Fibroblast of skin of abdomen (primary cell): ENCODE measurements around the gene TNFSF9. TPM values are rescaled to one million over a fixed set of nuclear protein-coding genes. Genes with fewer than 3 reads are reported as not detected.
A peak's percentile ranks its signal among the peaks of the same experiment; 100 is the strongest.

ENCODE experiments used
- DNase-seq: peaks from one replicate; pipeline ENCODE4 v3.0.0-alpha.2; 2013
- polyA plus RNA-seq, 2 experiments: library from polyadenylated mRNA; unstranded; fragments of 120-200 nt; gene quantifications; one replicate each; pipeline ENCODE4 v1.2.1, GENCODE V29; 2013; ENCODE audit not compliant: insufficient read length in 2 of 2

The TNFSF9 gene, protein sequence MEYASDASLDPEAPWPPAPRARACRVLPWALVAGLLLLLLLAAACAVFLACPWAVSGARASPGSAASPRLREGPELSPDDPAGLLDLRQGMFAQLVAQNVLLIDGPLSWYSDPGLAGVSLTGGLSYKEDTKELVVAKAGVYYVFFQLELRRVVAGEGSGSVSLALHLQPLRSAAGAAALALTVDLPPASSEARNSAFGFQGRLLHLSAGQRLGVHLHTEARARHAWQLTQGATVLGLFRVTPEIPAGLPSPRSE
- polyA plus RNA-seq (2013, experiment 1 of 2; ENCODE audit: insufficient read length) = 0.76 TPM
- polyA plus RNA-seq (2013, experiment 2 of 2; ENCODE audit: insufficient read length) = 0.92 TPM

GRCh38 chr19:6530386-6531162, at the start of gene TNFSF9:
Gene TNFSF9 (plus strand): TSS chr19:6531026. CDS start chr19:6531037, 11 bp downstream.
- peak; percentile 87 for DNase-seq

GRCh38 chr19:6481541-6482342, 49.1 kb upstream of the TNFSF9 start, which contains the start of gene DENND1C:
Gene DENND1C (minus strand): TSS chr19:6481787. CDS start chr19:6481695, 92 bp downstream.
- DNase-seq = no peak

- DNase-seq = no peak
Measured at GRCh38 chr19:6482343-6482686, 48.5 kb upstream of the TNFSF9 start.

GRCh38 chr19:6483235-6483634, 47.6 kb upstream of the TNFSF9 start:
- no peak for DNase-seq

GRCh38 chr19:6484230-6484629, 46.6 kb upstream of the TNFSF9 start:
- DNase-seq = no peak

DNA sequence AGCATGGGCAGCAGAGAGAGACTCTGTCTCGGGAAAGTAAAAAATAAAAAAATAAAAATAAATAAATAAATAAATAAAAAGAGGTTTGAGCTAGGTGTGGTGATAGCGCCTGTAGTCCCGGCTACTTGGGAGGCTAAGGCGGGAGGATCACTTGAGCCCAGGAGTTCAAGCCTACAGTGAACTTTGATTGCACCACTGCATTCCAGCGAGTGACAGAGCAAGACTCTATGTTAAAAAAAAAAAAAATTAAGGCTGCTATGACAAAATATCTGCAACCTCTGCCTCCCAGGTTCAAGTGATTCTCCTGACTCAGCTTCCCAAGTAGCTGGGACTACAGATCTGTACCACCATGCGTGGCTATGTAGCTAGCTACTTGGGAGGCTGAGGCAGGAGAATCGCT, 46.0 kb upstream of the TNFSF9 start:
- no peak for DNase-seq

DNA sequence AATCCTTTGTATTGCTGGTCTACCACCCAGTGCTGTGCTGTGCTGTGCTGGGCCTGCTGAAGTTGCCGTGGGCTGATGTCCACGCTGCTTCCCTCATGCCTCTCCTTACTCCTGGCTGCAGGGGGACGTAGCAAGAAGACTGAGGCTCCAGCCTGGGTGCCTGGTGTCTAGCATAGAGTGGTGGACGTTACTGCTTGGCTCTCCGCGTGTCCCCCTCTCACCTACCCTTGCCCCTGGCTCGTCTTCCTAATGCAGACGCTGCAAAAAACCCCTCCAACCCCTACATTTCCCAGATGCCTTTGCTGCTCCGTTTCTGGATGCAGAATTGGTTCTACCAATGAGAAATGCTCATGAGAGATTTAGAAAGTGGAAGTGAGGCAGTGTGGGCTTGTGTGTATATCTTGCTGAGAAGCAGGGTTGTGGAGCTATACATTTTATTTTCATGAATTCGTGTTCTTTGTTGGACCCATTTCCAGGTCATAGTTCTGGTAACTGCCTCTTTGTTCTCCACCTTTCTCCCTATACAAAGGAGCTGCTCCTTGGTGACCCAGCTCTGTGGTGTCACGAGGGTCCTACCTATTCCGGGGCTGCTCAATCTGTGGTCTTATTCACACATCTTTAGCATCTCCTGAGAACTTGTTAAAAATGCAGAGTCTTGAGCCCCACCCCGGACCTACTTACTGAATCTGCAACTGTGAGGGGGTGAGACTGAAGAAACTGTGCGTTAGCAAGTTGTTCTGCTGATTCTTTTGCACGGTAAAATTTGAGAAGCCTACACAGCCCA, 41.4 kb upstream of the TNFSF9 start:
- DNase-seq = no peak

DNA sequence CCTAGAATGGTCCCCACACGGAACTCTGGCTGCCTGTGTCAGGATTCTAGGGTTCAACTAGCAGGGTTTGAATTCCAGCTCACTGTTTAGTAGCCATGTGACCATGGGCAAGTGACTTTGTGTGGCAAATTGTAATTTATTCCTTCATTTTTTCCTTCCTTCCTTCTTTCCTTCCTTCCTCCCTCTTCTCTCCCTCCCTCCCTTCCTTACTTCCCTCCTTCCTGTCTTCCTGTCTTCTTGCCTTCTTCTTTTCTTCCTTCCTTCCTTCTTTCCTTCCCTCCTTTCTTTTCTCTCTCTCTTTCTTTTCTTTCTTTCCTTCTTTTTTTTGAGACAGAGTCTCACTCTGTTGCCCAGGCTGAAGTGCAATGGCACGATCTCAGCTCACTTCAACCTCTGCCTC, 40.7 kb upstream of the TNFSF9 start:
- DNase-seq = no peak

DNA sequence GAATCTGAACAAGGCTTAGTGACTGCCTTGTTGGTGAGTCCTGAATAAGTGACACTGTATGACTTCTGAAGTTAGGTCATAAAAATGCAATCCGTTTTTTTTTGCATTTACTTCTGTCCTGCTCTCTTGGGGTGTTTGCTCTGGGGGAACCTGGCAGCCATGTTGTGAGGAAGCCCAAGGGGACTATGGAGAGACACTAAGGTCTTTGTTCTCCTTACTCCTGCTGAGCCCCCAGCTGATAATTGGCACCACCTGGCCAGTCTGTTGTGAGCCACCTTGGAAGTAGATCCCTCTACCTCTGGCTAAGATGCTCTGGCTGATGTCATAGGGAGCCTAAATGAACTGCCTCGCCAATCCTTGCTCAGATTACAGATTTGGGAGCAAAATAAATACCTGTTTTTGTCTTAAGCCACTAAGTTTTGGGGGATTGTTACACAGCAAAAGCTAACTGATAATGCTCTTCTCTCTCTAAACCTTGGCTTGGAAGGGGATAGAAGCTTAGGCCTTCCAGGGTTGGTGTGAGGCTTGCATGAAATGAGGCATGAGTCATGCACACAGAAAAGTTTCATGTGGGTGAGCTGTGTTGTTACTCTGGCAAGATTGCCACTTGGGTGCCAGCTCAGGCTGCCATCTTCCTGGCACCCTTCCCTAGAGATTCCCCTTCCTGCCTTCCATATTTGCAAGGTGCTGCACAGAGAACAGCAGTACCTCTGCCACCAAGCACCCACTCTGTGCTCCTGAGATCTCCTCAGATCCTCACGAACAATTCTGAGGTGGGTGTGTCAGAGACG, 38.8 kb upstream of the TNFSF9 start:
- no peak for DNase-seq

GRCh38 chr19:6494438-6495036, 36.3 kb upstream of the TNFSF9 start:
- no peak for DNase-seq

GRCh38 chr19:6495947-6496346, 34.9 kb upstream of the TNFSF9 start:
- no peak for DNase-seq

DNA sequence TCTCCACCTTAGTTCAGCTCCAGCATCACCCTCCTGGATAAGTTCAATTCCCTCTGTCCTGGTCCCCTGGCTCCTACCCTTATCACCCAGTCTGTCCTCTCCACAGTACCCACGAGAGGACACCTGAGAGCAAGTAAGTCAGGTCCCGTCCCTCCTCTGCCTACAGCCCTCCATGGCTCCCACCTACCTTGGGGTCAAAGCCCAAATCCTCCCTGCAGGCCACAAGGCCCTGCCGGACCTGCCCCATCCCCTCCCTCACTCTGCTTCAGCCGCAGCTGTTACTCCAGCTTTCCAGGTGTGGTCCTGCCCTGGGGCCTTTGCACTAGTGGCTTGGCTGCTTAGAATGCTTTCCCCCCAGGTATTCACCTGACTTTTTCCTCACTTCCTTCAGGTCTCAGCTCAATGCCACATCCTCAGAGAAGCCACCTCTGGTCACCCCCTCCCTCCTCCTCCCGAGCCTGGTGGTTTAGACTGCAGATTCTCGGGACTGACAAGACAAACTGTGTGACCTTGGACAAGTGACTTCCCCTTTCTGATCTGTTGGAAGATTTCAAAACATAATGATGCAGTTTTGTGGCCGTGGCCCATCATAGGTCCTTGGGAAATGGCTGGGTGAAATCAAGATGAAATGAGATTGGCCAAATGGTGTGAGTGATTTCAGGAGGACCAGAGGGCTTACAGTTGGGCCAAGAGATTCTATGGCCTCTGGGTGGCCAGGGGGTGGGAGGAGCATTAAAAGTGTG, 32.4 kb upstream of the TNFSF9 start:
- DNase-seq = no peak

DNA sequence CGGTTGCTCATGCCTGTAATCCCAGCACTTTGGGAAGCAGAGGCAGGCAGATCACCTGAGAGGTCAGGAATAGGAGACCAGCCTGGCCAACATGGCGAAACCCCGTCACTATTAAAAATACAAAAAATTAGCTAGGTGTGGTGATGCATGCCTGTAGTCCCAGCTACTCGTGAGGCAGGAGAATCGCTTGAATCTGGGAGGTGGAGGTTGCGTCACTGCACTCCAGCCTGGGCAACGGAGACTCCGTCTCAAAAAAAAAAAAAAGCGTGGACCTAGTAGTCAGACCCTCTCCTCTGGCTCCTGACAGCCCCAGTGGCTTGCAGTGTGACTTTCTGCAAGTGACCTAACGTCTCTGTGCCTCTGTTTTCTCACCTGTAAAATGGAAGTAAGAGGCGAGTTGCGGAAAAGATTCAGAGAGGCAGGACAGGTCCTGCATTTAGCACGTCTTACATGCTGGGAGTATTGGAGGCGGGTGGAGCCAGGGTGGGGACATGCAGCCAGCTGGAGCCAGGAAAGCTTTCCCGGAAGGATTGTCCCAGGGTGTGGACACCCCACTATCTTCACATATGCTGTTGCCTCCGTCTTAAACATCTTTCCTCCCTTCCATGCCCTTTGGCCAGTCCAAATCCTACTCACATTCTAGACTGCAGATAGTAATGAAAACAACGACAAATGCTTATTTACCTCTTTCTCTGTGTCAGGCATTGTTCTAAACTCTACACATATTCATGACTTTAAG, 31.6 kb upstream of the TNFSF9 start:
- no peak for DNase-seq

DNA sequence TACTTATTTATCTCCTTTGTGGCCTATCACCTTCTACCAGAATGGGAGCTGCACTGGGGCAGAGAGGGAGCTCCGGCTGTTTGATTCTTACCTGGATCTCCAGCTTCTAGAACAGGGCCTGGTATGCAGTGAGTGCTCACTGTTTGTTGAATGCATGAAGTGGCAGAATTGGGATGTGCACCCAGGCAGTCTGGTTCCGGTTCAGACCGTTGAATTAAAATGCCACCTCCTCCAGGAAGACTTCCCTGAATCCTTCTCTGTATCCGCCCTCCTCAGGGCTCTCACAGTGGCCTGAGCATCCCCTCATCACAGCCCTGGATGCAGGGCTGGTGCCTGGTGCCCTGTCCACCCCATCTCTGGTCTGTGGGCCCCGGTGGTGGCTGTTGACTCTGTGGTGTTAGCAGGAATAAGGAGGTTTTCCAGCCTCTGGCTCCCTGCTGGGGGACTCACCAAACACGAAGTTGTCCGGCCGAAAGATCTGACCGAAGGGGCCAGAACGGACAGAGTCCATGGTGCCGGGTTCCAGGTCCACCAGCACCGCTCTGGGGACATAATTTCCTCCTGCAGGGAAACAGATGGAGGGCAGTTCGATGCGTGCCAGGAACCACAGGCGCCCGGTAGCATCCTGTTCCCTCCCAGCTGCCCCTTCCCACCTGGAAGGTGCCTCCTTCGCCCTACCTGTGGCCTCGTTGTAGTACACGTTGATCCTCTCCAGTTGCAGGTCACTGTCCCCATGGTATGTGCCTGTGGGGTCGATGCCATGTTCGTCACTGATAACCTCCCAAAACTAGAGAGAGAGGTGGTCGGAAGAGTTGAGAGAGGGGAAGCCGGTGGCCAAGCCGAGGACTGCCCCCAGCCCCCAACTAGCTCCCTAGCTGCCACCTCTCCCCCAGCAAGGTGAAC, 29.7 kb upstream of the TNFSF9 start:
- no peak for DNase-seq

- no peak for DNase-seq
Measured at GRCh38 chr19:6501740-6502648, 28.8 kb upstream of the TNFSF9 start, which contains the start of gene TUBB4A. Gene TUBB4A (minus strand): TSS chr19:6502309. CDS start chr19:6502212, 97 bp downstream.

DNA sequence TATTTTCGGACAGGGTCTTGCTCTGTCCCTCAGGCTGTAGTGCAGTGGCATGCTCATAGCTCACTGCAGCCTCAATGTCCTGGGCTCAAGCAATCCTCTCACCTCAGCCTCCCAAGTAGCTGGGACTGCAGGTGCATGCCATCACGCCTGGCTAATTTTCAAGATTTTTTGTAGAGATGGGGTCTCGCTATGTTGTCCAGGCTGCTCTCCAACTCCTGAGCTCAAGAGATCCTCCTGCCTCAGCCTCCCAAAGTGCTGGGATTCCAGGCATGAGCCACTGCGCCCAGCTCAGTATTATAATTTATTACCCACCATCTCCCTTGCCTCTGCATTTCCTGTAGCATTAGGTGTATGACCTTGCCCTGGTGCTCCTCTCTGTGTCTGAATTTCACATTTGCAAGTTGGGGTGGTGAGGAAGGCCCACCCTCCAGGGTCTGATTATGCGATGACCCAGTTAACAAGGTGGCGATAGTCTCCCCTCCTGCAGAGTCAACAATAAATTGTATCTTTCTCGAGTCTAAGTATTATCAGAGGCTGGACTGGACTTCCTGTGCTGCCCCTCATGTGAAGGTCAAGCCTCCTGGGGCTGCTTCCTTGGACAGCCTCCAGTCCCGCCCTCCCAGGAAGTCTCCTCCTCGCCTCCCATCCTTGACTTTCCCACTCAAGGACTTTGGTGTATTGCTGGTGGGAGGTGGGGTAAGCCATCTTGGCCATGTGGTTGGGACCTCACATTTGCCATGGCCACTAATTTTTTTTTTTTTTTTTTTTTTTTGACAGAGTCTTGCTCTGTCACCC, 27.2 kb upstream of the TNFSF9 start:
- no peak for DNase-seq
